Neural progenitor cell (in vitro differentiated cells): Measurements from ENCODE around the gene SH3PXD2B. TPM values are rescaled to one million over a fixed set of nuclear protein-coding genes. Genes with fewer than 3 reads are reported as not detected.

Source experiments
- DNase-seq: peaks from one replicate; pipeline ENCODE4 v3.0.0-alpha.2; 2016; ENCODE audit warnings: low spot score
- H2AFZ ChIP-seq: fragments of 200-600 bp; sonication (generic); replicated peaks from 2 replicates; pipeline ENCODE4 v1.6.1; 2016; ENCODE audit warnings: antibody characterized with exemption
- H3F3A ChIP-seq: fragments of 200-600 bp; sonication (generic); 2 replicates; pipeline ENCODE4 v1.6.1; 2016; ENCODE audit warnings: antibody characterized with exemption, low read depth
- H3K27ac ChIP-seq: fragments of 200-600 bp; sonication (generic); 2 replicates; pipeline ENCODE4 v1.5.1; 2016; ENCODE audit warnings: mild to moderate bottlenecking
- H3K27me3 ChIP-seq: fragments of 200-600 bp; sonication (generic); 2 replicates; pipeline ENCODE4 v1.6.1; 2016; ENCODE audit warnings: mild to moderate bottlenecking, moderate library complexity
- H3K36me3 ChIP-seq: fragments of 200-600 bp; sonication (generic); 2 replicates; pipeline ENCODE4 v1.5.1; 2016
- H3K4me1 ChIP-seq: fragments of 200-600 bp; sonication (generic); 2 replicates; pipeline ENCODE4 v1.6.1; 2016; ENCODE audit warnings: mixed run types
- H3K4me2 ChIP-seq: fragments of 200-600 bp; sonication (generic); 2 replicates; pipeline ENCODE4 v1.6.1; 2016
- H3K4me3 ChIP-seq: fragments of 200-600 bp; sonication (generic); 2 replicates; pipeline ENCODE4 v1.5.1; 2016
- H3K79me2 ChIP-seq: fragments of 200-600 bp; sonication (generic); 2 replicates; pipeline ENCODE4 v1.6.1; 2016; ENCODE audit warnings: low read depth
- H3K9ac ChIP-seq: fragments of 200-600 bp; sonication (generic); 2 replicates; pipeline ENCODE4 v1.6.1; 2016
- H3K9me3 ChIP-seq: fragments of 200-600 bp; sonication (generic); 2 replicates; pipeline ENCODE4 v1.5.1; 2016; ENCODE audit warnings: low read depth
- H4K20me1 ChIP-seq: fragments of 200-600 bp; sonication (generic); 2 replicates; pipeline ENCODE4 v1.6.1; 2016; ENCODE audit warnings: low read depth
- H3K27ac Mint-ChIP-seq: 3 replicates; pipeline ENCODE4 v1.8.0; 2021; ENCODE audit warnings: mixed read lengths
- H3K27me3 Mint-ChIP-seq: 2 replicates; pipeline ENCODE4 v1.8.0; 2022; ENCODE audit warnings: low read depth, mild to moderate bottlenecking, inconsistent platforms, moderate library complexity, mixed read lengths; ENCODE audit not compliant: insufficient read depth
- H3K36me3 Mint-ChIP-seq: 3 replicates; pipeline ENCODE4 v1.8.0; 2021; ENCODE audit warnings: mixed read lengths
- H3K4me1 Mint-ChIP-seq: 3 replicates; pipeline ENCODE4 v1.8.0; 2021; ENCODE audit warnings: mixed read lengths
- H3K4me3 Mint-ChIP-seq: 3 replicates; pipeline ENCODE4 v1.8.0; 2021; ENCODE audit warnings: mild to moderate bottlenecking, moderate library complexity, mixed read lengths
- H3K9me3 Mint-ChIP-seq: 3 replicates; pipeline ENCODE4 v1.8.0; 2020; ENCODE audit warnings: mixed read lengths
- CTCF ChIP-seq: fragments of 200-600 bp; sonication (generic); IDR thresholded peaks from 2 replicates; pipeline ENCODE4 v1.5.1; 2017; ENCODE audit warnings: antibody characterized with exemption, mild to moderate bottlenecking
- EZH2 ChIP-seq: fragments of 200-600 bp; sonication (generic); IDR thresholded peaks from 2 replicates; pipeline ENCODE4 v1.6.1; 2017; ENCODE audit warnings: antibody characterized with exemption, mild to moderate bottlenecking, moderate library complexity
- EZH2phosphoT487 ChIP-seq: fragments of 200-600 bp; sonication (generic); IDR thresholded peaks from 2 replicates; pipeline ENCODE4 v1.6.1; 2017; ENCODE audit warnings: antibody characterized with exemption
- total RNA-seq: library from RNA; depleted of rRNA; stranded (reverse); fragments of >200 nt; gene quantifications from 2 replicates; pipeline ENCODE4 v1.2.3, GENCODE V29; 2015; ENCODE audit warnings: low replicate concordance

The SH3PXD2B gene
- total RNA-seq, 1 donor from 2014 or later: 27.3 TPM

GRCh38 chr5:172488221-172488620 lies 33.9 kb upstream of the SH3PXD2B start:
- Histone ChIP-seq H2AFZ (no peak overlapping the region), H3K36me3 (no peaks in the 10 kb centered on the region), H3K4me1 (no peaks in the 10 kb centered on the region), H3F3A (peaks cover 4% of the 10 kb centered on the region), H3K27me3 (no peaks in the 10 kb centered on the region), H3K9me3 (no peaks in the 10 kb centered on the region), H3K79me2 (no peaks in the 10 kb centered on the region), H3K4me2 (no peak overlapping the region), H3K4me3 (no peak overlapping the region), H3K27ac (no peak overlapping the region), H3K9ac (no peak overlapping the region), H4K20me1 (no peaks in the 10 kb centered on the region)
- H3K4me3 Mint-ChIP-seq: no peak overlapping the region
- peaks cover 17% of the 10 kb centered on the region for H3K4me1 Mint-ChIP-seq
- H3K36me3 Mint-ChIP-seq: no peaks in the 10 kb centered on the region
- peaks cover 22% of the 10 kb centered on the region for H3K27me3 Mint-ChIP-seq
- H3K27ac Mint-ChIP-seq: no peak overlapping the region
- H3K9me3 Mint-ChIP-seq: no peaks in the 10 kb centered on the region
- TF ChIP-seq CTCF: no peak
- no peak for TF ChIP-seq EZH2
- TF ChIP-seq EZH2phosphoT487: no peak
- no peak for DNase-seq

GRCh38 chr5:172487671-172488070 lies 33.3 kb upstream of the SH3PXD2B start:
- H3K4me3 ChIP-seq: no peak overlapping the region
- TF ChIP-seq EZH2phosphoT487 (no peak), CTCF (no peak), EZH2 (no peak)
- no peaks in the 10 kb centered on the region for H3K79me2 ChIP-seq
- no peak overlapping the region for H3K9ac ChIP-seq
- H3K27ac ChIP-seq: no peak overlapping the region
- Mint-ChIP-seq H3K4me3 (no peak overlapping the region), H3K36me3 (no peaks in the 10 kb centered on the region), H3K9me3 (no peaks in the 10 kb centered on the region), H3K27ac (no peak overlapping the region), H3K4me1 (peaks cover 17% of the 10 kb centered on the region), H3K27me3 (peaks cover 22% of the 10 kb centered on the region)
- no peak overlapping the region for H3K4me2 ChIP-seq
- H3K4me1 ChIP-seq: no peaks in the 10 kb centered on the region
- H4K20me1 ChIP-seq: no peaks in the 10 kb centered on the region
- no peak for DNase-seq
- H3K27me3 ChIP-seq: no peaks in the 10 kb centered on the region
- H2AFZ ChIP-seq: no peak overlapping the region
- H3F3A ChIP-seq: peaks cover 4% of the 10 kb centered on the region
- H3K9me3 ChIP-seq: no peaks in the 10 kb centered on the region
- no peaks in the 10 kb centered on the region for H3K36me3 ChIP-seq

GRCh38 chr5:172486912-172487311 lies 32.6 kb upstream of the SH3PXD2B start:
- Mint-ChIP-seq H3K9me3 (no peaks in the 10 kb centered on the region), H3K4me3 (no peak overlapping the region), H3K27me3 (peaks cover 20% of the 10 kb centered on the region), H3K4me1 (peaks cover 17% of the 10 kb centered on the region), H3K36me3 (no peaks in the 10 kb centered on the region), H3K27ac (no peak overlapping the region)
- TF ChIP-seq CTCF (no peak), EZH2phosphoT487 (no peak), EZH2 (no peak)
- H3K9ac ChIP-seq: no peak overlapping the region
- H4K20me1 ChIP-seq: no peaks in the 10 kb centered on the region
- no peaks in the 10 kb centered on the region for H3K9me3 ChIP-seq
- H3F3A ChIP-seq: peaks cover 4% of the 10 kb centered on the region
- H3K27me3 ChIP-seq: no peaks in the 10 kb centered on the region
- no peaks in the 10 kb centered on the region for H3K79me2 ChIP-seq
- H3K4me2 ChIP-seq: no peak overlapping the region
- H3K4me1 ChIP-seq: no peaks in the 10 kb centered on the region
- no peak for DNase-seq
- H3K4me3 ChIP-seq: no peak overlapping the region
- H3K27ac ChIP-seq: no peak overlapping the region
- no peaks in the 10 kb centered on the region for H3K36me3 ChIP-seq
- no peak overlapping the region for H2AFZ ChIP-seq
